Neural cell (in vitro differentiated cells): ENCODE results near the gene PIK3C2G. TPM values are rescaled to one million over a fixed set of nuclear protein-coding genes. Genes with fewer than 3 reads are reported as not detected.

Source experiments
- H2AFZ ChIP-seq: fragments of 200-600, 300-800 bp; sonication (generic), shearing (Covaris generic); 2 replicates; pipeline ENCODE4 v1.6.0; 2014; ENCODE audit warnings: low read depth, mild to moderate bottlenecking, antibody characterized with exemption, low read length, moderate library complexity
- H3F3A ChIP-seq: fragments of 200-600 bp; shearing (Covaris generic); 2 replicates; pipeline ENCODE4 v1.6.1; 2016; ENCODE audit warnings: mild to moderate bottlenecking, moderate library complexity, mixed read lengths, antibody characterized with exemption, low read length; ENCODE audit not compliant: insufficient read depth, poor library complexity, severe bottlenecking
- H3K27ac ChIP-seq: fragments of 200-600, 300-800 bp; sonication (generic), shearing (Covaris generic); 2 replicates; pipeline ENCODE4 v1.5.1; 2014; ENCODE audit warnings: mild to moderate bottlenecking, low read length, moderate library complexity
- H3K27me3 ChIP-seq: fragments of 300-800, 200-600 bp; sonication (generic), shearing (Covaris generic); 2 replicates; pipeline ENCODE4 v1.6.0; 2014; ENCODE audit warnings: mild to moderate bottlenecking, low read depth, low read length, moderate library complexity; ENCODE audit not compliant: insufficient read depth
- H3K36me3 ChIP-seq: fragments of 300-800, 200-600 bp; sonication (generic), shearing (Covaris generic); 2 replicates; pipeline ENCODE4 v1.5.1; 2014; ENCODE audit warnings: mild to moderate bottlenecking, antibody characterized with exemption, low read length, moderate library complexity; ENCODE audit not compliant: insufficient read depth
- H3K4me2 ChIP-seq: fragments of 300-800, 200-600 bp; sonication (generic), shearing (Covaris generic); 2 replicates; pipeline ENCODE4 v1.6.0; 2014; ENCODE audit warnings: mild to moderate bottlenecking, low read length
- H3K4me3 ChIP-seq: fragments of 300-800, 200-600 bp; sonication (generic), shearing (Covaris generic); 2 replicates; pipeline ENCODE4 v1.5.1; 2014; ENCODE audit warnings: mild to moderate bottlenecking, low read length, moderate library complexity
- H3K79me2 ChIP-seq: fragments of 200-600 bp; shearing (Covaris generic); replicated peaks from 2 replicates; pipeline ENCODE4 v1.6.0; 2014; ENCODE audit warnings: mild to moderate bottlenecking, low read length, moderate library complexity; ENCODE audit not compliant: insufficient read depth
- H3K9ac ChIP-seq: fragments of 300-800, 200-600 bp; sonication (generic), shearing (Covaris generic); 2 replicates; pipeline ENCODE4 v1.6.1; 2016; ENCODE audit warnings: mild to moderate bottlenecking, low read length, mixed read lengths
- H3K9me2 ChIP-seq: fragments of 200-600 bp; shearing (Covaris generic); 2 replicates; pipeline ENCODE4 v1.6.1; 2016; ENCODE audit warnings: mild to moderate bottlenecking, low read length, mixed read lengths; ENCODE audit not compliant: insufficient read depth
- H3K9me3 ChIP-seq: fragments of 200-600, 300-800 bp; sonication (generic), shearing (Covaris generic); 2 replicates; pipeline ENCODE4 v1.6.1; 2016; ENCODE audit warnings: mild to moderate bottlenecking, mixed run types, low read length, moderate library complexity, mixed read lengths
- H4K20me1 ChIP-seq: fragments of 200-600 bp; shearing (Covaris generic); 2 replicates; pipeline ENCODE4 v1.6.1; 2016; ENCODE audit warnings: mild to moderate bottlenecking, mixed run types; ENCODE audit not compliant: insufficient read depth
- CTCF ChIP-seq: fragments of 450-650 bp; IDR thresholded peaks from 2 replicates; pipeline ENCODE4 v1.5.1; 2014; ENCODE audit warnings: antibody characterized with exemption, mild to moderate bottlenecking, moderate library complexity; ENCODE audit not compliant: poor library complexity, severe bottlenecking
- EP300 ChIP-seq: fragments of 450-650 bp; conservative IDR thresholded peaks from 2 replicates; pipeline ENCODE4 v1.6.1; 2014; ENCODE audit warnings: antibody characterized with exemption, mild to moderate bottlenecking, moderate library complexity; ENCODE audit not compliant: poor library complexity, severe bottlenecking
- MXI1 ChIP-seq: fragments of 450-650 bp; conservative IDR thresholded peaks from 2 replicates; pipeline ENCODE4 v1.6.1; 2014; ENCODE audit warnings: antibody characterized with exemption, mild to moderate bottlenecking; ENCODE audit not compliant: poor library complexity, severe bottlenecking
- POLR2AphosphoS5 ChIP-seq: IDR thresholded peaks from 2 replicates; pipeline ENCODE4 v1.6.1; 2012
- RAD21 ChIP-seq: fragments of 450-650 bp; conservative IDR thresholded peaks from 2 replicates; pipeline ENCODE4 v1.6.1; 2014; ENCODE audit warnings: antibody characterized with exemption, mild to moderate bottlenecking, moderate library complexity
- TAF1 ChIP-seq: IDR thresholded peaks from 2 replicates; pipeline ENCODE4 v1.6.1; 2012; ENCODE audit warnings: low read depth
- polyA plus RNA-seq: library from polyadenylated mRNA; depleted of rRNA; stranded (reverse); fragments of >200 nt; gene quantifications from 2 replicates; pipeline ENCODE4 v1.2.3, GENCODE V29; 2014
- TF ChIP-seq, protein P1 (sequence below): IDR thresholded peaks from 2 replicates; pipeline ENCODE4 v1.6.1; 2012; ENCODE audit warnings: borderline replicate concordance

The PIK3C2G gene
- polyA plus RNA-seq, 1 donor from 2014 or later: not detected

DNA sequence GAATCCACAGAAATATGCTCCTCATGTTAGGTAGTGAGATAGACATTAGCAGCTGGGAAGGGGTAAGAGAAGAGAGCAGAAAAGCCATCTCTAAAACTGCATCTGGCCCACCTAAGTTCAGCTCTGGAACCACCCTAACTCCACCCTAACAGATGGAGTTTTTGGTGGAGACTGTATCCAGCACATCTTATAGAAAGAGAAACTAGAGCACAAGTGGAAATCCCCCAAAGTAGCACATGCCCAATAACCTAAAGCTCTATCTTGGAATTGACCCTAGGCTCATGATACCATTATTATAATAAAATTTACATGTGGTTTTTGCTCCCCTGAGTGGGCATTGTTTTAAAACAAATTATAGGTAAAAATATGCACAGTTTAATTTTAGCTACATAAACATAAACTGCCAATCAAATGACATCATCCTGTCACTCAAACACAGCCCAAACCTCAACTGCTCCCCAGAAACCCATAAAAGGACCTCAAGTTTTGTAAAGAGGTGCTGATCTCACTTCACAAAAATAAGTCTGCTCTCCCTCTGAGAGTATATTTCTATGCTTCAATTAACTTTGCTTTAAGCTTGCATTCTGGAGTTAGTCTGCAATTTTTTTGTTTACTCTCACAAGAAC lies 206.4 kb downstream of the PIK3C2G start:
- H2AFZ ChIP-seq: no peak overlapping the region

GRCh38 chr12:18468246-18469075 lies 207.1 kb downstream of the PIK3C2G start:
- no peak for TF ChIP-seq TAF1
- TF ChIP-seq, protein P1, sequence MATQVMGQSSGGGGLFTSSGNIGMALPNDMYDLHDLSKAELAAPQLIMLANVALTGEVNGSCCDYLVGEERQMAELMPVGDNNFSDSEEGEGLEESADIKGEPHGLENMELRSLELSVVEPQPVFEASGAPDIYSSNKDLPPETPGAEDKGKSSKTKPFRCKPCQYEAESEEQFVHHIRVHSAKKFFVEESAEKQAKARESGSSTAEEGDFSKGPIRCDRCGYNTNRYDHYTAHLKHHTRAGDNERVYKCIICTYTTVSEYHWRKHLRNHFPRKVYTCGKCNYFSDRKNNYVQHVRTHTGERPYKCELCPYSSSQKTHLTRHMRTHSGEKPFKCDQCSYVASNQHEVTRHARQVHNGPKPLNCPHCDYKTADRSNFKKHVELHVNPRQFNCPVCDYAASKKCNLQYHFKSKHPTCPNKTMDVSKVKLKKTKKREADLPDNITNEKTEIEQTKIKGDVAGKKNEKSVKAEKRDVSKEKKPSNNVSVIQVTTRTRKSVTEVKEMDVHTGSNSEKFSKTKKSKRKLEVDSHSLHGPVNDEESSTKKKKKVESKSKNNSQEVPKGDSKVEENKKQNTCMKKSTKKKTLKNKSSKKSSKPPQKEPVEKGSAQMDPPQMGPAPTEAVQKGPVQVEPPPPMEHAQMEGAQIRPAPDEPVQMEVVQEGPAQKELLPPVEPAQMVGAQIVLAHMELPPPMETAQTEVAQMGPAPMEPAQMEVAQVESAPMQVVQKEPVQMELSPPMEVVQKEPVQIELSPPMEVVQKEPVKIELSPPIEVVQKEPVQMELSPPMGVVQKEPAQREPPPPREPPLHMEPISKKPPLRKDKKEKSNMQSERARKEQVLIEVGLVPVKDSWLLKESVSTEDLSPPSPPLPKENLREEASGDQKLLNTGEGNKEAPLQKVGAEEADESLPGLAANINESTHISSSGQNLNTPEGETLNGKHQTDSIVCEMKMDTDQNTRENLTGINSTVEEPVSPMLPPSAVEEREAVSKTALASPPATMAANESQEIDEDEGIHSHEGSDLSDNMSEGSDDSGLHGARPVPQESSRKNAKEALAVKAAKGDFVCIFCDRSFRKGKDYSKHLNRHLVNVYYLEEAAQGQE: no peak
- H3K4me2 ChIP-seq: no peak overlapping the region

More for the DNA sequence above, 206.4 kb downstream of the PIK3C2G start:
- Histone ChIP-seq H4K20me1 (no peaks in the 10 kb centered on the region), H3K9me3 (no peaks in the 10 kb centered on the region), H3K79me2 (no peaks in the 10 kb centered on the region), H3F3A (no peaks in the 10 kb centered on the region), H3K9me2 (no peaks in the 10 kb centered on the region), H3K27ac (no peak overlapping the region), H3K36me3 (no peaks in the 10 kb centered on the region), H3K4me3 (no peak overlapping the region), H3K4me2 (no peak overlapping the region), H3K9ac (no peak overlapping the region), H3K27me3 (no peaks in the 10 kb centered on the region)
- TF ChIP-seq RAD21: no peak

DNA sequence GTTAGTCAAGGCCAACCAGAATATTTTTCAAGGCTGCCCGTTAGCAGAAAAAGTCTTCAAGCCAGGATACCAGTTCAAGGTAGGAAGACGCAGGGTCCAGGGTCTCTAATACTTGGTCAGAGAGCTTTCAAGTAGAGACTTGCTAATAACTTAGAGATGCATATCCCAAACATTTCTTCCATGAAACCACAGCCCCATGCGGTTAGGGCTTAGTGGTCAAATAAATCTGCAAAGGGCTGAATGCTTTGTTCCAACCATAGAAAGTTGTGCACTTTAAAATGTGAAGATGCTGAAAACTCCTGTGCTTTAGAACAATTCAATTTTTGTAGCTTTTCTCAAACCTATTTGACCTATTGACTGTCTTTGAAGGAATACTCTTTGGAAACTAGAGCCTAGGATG lies 208.9 kb downstream of the PIK3C2G start:
- no peaks in the 10 kb centered on the region for H3K79me2 ChIP-seq
- H3K27me3 ChIP-seq: no peaks in the 10 kb centered on the region
- no peaks in the 10 kb centered on the region for H3K9me2 ChIP-seq
- H3K4me2 ChIP-seq: no peak overlapping the region
- H3K9ac ChIP-seq: no peak overlapping the region
- TF ChIP-seq MXI1: no peak
- no peak for TF ChIP-seq CTCF
- TF ChIP-seq EP300: no peak
- TF ChIP-seq POLR2AphosphoS5: no peak
- H3F3A ChIP-seq: no peaks in the 10 kb centered on the region
- no peak overlapping the region for H2AFZ ChIP-seq
- no peaks in the 10 kb centered on the region for H3K36me3 ChIP-seq
- no peak overlapping the region for H3K4me3 ChIP-seq
- no peaks in the 10 kb centered on the region for H4K20me1 ChIP-seq
- no peaks in the 10 kb centered on the region for H3K9me3 ChIP-seq
- no peak overlapping the region for H3K27ac ChIP-seq

More at GRCh38 chr12:18468246-18469075, 207.1 kb downstream of the PIK3C2G start:
- H3K36me3 ChIP-seq: no peaks in the 10 kb centered on the region
- H2AFZ ChIP-seq: no peak overlapping the region
- H3K79me2 ChIP-seq: no peaks in the 10 kb centered on the region
- H3K9me3 ChIP-seq: no peaks in the 10 kb centered on the region
- H3K27me3 ChIP-seq: no peaks in the 10 kb centered on the region
- H3K4me3 ChIP-seq: no peak overlapping the region
- no peaks in the 10 kb centered on the region for H3K9me2 ChIP-seq
- H4K20me1 ChIP-seq: no peaks in the 10 kb centered on the region
- no peaks in the 10 kb centered on the region for H3F3A ChIP-seq
- H3K27ac ChIP-seq: no peak overlapping the region
- no peak overlapping the region for H3K9ac ChIP-seq
